GM12892 (cell line): ENCODE results near the gene PNLIPRP2.

Experiments
- POLR2A ChIP-seq: IDR thresholded peaks from 2 replicates; pipeline ENCODE4 v1.6.1; 2011; ENCODE audit warnings: low read depth, low read length, control low read depth
- POLR2AphosphoS5 ChIP-seq: IDR thresholded peaks from 2 replicates; pipeline ENCODE4 v1.6.1; 2011; ENCODE audit warnings: low read depth, low read length, control low read depth
- TAF1 ChIP-seq: IDR thresholded peaks from 2 replicates; pipeline ENCODE4 v1.6.1; 2011; ENCODE audit warnings: low read depth, mild to moderate bottlenecking, control low read depth, low read length, borderline replicate concordance

GRCh38 chr10:116608686-116609594, 11.8 kb upstream of the PNLIPRP2 start:
- TF ChIP-seq POLR2A, result no peak
- no peak for TF ChIP-seq POLR2AphosphoS5
- no peak for TF ChIP-seq TAF1
